Type B pancreatic cell (in vitro differentiated cells): ENCODE data around the gene ADGRG6. TPM values are rescaled to one million over a fixed set of nuclear protein-coding genes. Genes with fewer than 3 reads are reported as not detected.

ENCODE experiments used
- DNase-seq: peaks from one replicate; pipeline ENCODE4 v3.0.0; 2021; ENCODE audit warnings: mixed read lengths; ENCODE audit not compliant: unreplicated experiment; ENCODE audit errors: extremely low spot score
- H3K27ac Mint-ChIP-seq: 2 replicates; pipeline ENCODE4 v1.8.0; 2021; ENCODE audit warnings: mild to moderate bottlenecking, mixed read lengths
- H3K27me3 Mint-ChIP-seq: 2 replicates; pipeline ENCODE4 v1.8.0; 2021; ENCODE audit warnings: mixed read lengths
- H3K36me3 Mint-ChIP-seq: 2 replicates; pipeline ENCODE4 v1.8.0; 2021; ENCODE audit warnings: mixed read lengths
- H3K4me1 Mint-ChIP-seq: one replicate; pipeline ENCODE4 v1.8.0; 2021; ENCODE audit warnings: mixed read lengths; ENCODE audit not compliant: unreplicated experiment
- H3K4me3 Mint-ChIP-seq: 2 replicates; pipeline ENCODE4 v1.8.0; 2021; ENCODE audit warnings: mild to moderate bottlenecking, mixed read lengths
- H3K9me3 Mint-ChIP-seq: 2 replicates; pipeline ENCODE4 v1.8.0; 2021; ENCODE audit warnings: mixed read lengths
- total RNA-seq: library from RNA; stranded (reverse); gene quantifications from 2 replicates; pipeline ENCODE4 v1.2.1, GENCODE V29; 2021; ENCODE audit warnings: low replicate concordance
- TF ChIP-seq, protein P1 (sequence below): fragments of 200-600 bp; sonication (generic); conservative IDR thresholded peaks from 2 replicates; pipeline ENCODE4 v1.5.0; 2021; ENCODE audit warnings: antibody characterized with exemption, mild to moderate bottlenecking

Gene ADGRG6
- total RNA-seq, 1 donor from 2014 or later, result 26.7 TPM

GRCh38 chr6:142322504-142323198 lies 20.8 kb downstream of the ADGRG6 start:
- TF ChIP-seq, protein P1, sequence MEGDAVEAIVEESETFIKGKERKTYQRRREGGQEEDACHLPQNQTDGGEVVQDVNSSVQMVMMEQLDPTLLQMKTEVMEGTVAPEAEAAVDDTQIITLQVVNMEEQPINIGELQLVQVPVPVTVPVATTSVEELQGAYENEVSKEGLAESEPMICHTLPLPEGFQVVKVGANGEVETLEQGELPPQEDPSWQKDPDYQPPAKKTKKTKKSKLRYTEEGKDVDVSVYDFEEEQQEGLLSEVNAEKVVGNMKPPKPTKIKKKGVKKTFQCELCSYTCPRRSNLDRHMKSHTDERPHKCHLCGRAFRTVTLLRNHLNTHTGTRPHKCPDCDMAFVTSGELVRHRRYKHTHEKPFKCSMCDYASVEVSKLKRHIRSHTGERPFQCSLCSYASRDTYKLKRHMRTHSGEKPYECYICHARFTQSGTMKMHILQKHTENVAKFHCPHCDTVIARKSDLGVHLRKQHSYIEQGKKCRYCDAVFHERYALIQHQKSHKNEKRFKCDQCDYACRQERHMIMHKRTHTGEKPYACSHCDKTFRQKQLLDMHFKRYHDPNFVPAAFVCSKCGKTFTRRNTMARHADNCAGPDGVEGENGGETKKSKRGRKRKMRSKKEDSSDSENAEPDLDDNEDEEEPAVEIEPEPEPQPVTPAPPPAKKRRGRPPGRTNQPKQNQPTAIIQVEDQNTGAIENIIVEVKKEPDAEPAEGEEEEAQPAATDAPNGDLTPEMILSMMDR, result no peak
- peak overlapping the region; percentile 67 for H3K27ac Mint-ChIP-seq

DNA sequence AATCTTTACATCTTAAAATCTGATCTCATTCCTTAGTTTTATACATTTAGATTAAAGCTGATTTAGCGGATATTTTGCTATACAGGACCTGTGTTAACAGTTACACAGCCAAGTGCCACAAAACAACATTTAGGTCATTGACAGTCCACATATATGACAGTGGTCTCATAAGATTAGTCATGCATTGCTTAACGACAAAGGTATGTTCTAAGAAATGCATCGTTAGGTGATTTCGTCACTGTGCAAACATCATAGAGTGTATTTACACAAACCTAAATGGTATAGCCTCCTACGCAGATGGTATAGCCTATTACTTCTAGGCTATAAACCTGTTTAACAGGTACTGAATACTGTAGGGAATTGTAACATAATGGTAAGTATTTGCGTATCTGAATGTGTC lies 21.6 kb downstream of the ADGRG6 start:
- peak overlapping the region; percentile 67 for H3K27ac Mint-ChIP-seq
- H3K4me3 Mint-ChIP-seq, result peak overlapping the region; percentile 29
- no peaks in the 10 kb centered on the region for H3K36me3 Mint-ChIP-seq
- TF ChIP-seq, protein P1, result no peak
- H3K9me3 Mint-ChIP-seq, result peaks cover 3% of the 10 kb centered on the region
- peaks cover 5% of the 10 kb centered on the region for H3K4me1 Mint-ChIP-seq
- H3K27me3 Mint-ChIP-seq, result no peaks in the 10 kb centered on the region
- DNase-seq, result no peak

More at GRCh38 chr6:142322504-142323198, 20.8 kb downstream of the ADGRG6 start:
- H3K36me3 Mint-ChIP-seq, result no peaks in the 10 kb centered on the region
- H3K4me3 Mint-ChIP-seq, result no peak overlapping the region
- peaks cover 3% of the 10 kb centered on the region for H3K9me3 Mint-ChIP-seq
- no peaks in the 10 kb centered on the region for H3K27me3 Mint-ChIP-seq
- no peak for DNase-seq
- H3K4me1 Mint-ChIP-seq, result peaks cover 5% of the 10 kb centered on the region

DNA sequence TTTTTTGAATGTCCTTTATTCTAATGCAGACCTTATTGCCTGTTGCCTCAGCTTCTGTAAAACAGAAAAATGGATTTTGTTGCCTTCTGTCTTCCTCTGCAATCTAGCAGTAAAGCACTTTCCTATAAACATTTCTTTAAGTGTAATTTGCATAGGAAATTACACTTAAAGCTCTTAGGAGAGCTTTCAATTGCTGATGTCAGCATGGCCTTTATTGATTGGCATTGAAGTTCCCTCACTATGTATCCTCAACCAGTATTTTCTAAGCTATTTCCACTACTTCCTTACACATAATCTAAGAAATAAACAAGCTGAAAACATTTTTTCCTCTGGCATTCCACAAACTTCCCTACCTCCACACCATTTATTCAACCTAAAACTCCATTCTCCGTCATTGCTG lies 22.3 kb downstream of the ADGRG6 start:
- Mint-ChIP-seq H3K36me3 (no peaks in the 10 kb centered on the region), H3K9me3 (peaks cover 3% of the 10 kb centered on the region), H3K27ac (peak overlapping the region; percentile 67), H3K4me1 (peaks cover 5% of the 10 kb centered on the region), H3K27me3 (no peaks in the 10 kb centered on the region), H3K4me3 (no peak overlapping the region)
- TF ChIP-seq, protein P1, result no peak
- no peak for DNase-seq

DNA sequence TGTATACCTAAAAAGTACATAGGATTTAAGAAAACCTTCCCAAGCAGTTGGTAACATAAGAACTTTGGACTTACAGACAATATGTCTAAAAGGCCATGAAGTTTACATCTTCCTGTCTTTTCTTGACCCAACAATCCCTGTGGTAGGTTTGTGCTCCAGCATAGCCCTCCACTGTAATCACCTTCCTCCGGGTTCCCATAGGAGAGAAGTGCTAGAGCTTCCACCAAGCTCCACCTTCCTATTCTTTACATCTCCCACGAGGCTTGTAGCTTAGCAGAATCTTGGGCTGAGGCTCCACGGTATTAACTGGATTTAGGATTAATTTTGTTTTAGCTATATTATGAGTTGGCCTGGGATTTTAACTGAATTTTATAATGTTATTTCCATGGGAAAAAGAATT lies 23.3 kb downstream of the ADGRG6 start:
- TF ChIP-seq, protein P1, result no peak
- no peak for DNase-seq
- Mint-ChIP-seq H3K36me3 (no peaks in the 10 kb centered on the region), H3K27me3 (no peaks in the 10 kb centered on the region), H3K4me1 (peaks cover 6% of the 10 kb centered on the region), H3K27ac (no peak overlapping the region), H3K9me3 (peaks cover 3% of the 10 kb centered on the region), H3K4me3 (no peak overlapping the region)

- Mint-ChIP-seq H3K4me1 (peaks cover 17% of the 10 kb centered on the region), H3K27ac (no peak overlapping the region), H3K27me3 (no peaks in the 10 kb centered on the region), H3K36me3 (no peaks in the 10 kb centered on the region), H3K9me3 (peaks cover 3% of the 10 kb centered on the region), H3K4me3 (no peak overlapping the region)
- TF ChIP-seq, protein P1, result no peak
- no peak for DNase-seq
Observed at GRCh38 chr6:142326540-142326939, 24.7 kb downstream of the ADGRG6 start.
